Loucy (cell line): ENCODE results near the gene LUC7L3.

Experiments used
- H2AFZ ChIP-seq: fragments of 200-600 bp; sonication (generic); 2 replicates; pipeline ENCODE4 v1.6.0; 2016; ENCODE audit warnings: antibody characterized with exemption, mild to moderate bottlenecking, low read length, moderate library complexity
- H3F3A ChIP-seq: fragments of 200-600 bp; 2 replicates; pipeline ENCODE4 v1.6.0; 2016; ENCODE audit warnings: antibody characterized with exemption, low read depth, mild to moderate bottlenecking
- H3K27me3 ChIP-seq: fragments of 200-600 bp; sonication (generic); 2 replicates; pipeline ENCODE4 v1.6.1; 2014; ENCODE audit warnings: low read length, mild to moderate bottlenecking; ENCODE audit not compliant: insufficient read depth, poor library complexity, severe bottlenecking
- H3K36me3 ChIP-seq: fragments of 200-600 bp; sonication (generic); 2 replicates; pipeline ENCODE4 v1.6.1; 2016; ENCODE audit warnings: low read length; ENCODE audit not compliant: insufficient read depth
- H3K4me1 ChIP-seq: fragments of 200-600 bp; sonication (generic); 2 replicates; pipeline ENCODE4 v1.5.1; 2014; ENCODE audit warnings: low read length, mild to moderate bottlenecking; ENCODE audit not compliant: insufficient read depth, poor library complexity, severe bottlenecking
- H3K4me2 ChIP-seq: fragments of 200-600 bp; sonication (generic); 2 replicates; pipeline ENCODE4 v1.6.0; 2014; ENCODE audit warnings: antibody characterized with exemption, low read length, low read depth, mild to moderate bottlenecking; ENCODE audit not compliant: poor library complexity, severe bottlenecking
- H3K4me3 ChIP-seq: fragments of 200-600 bp; sonication (generic); 2 replicates; pipeline ENCODE4 v1.5.1; 2014; ENCODE audit warnings: low read length, mild to moderate bottlenecking, mixed read lengths; ENCODE audit not compliant: poor library complexity, severe bottlenecking
- H3K79me2 ChIP-seq: fragments of 200-600 bp; sonication (generic); 2 replicates; pipeline ENCODE4 v1.6.1; 2014; ENCODE audit warnings: low read length; ENCODE audit not compliant: insufficient read depth
- H3K9ac ChIP-seq: fragments of 200-600 bp; sonication (generic); 2 replicates; pipeline ENCODE4 v1.6.0; 2014; ENCODE audit warnings: mild to moderate bottlenecking, low read depth, low read length, moderate library complexity; ENCODE audit not compliant: poor library complexity, severe bottlenecking
- H3K9me2 ChIP-seq: fragments of 200-600 bp; sonication (generic); replicated peaks from 2 replicates; pipeline ENCODE4 v1.6.1; 2016; ENCODE audit warnings: low read depth, low read length, mixed read lengths
- H3K9me3 ChIP-seq: fragments of 200-600 bp; sonication (generic); 2 replicates; pipeline ENCODE4 v1.6.1; 2014; ENCODE audit warnings: mild to moderate bottlenecking, antibody characterized with exemption, low read length, low read depth; ENCODE audit not compliant: insufficient read depth
- H4K20me1 ChIP-seq: fragments of 200-600 bp; sonication (generic); 2 replicates; pipeline ENCODE4 v1.6.0; 2014; ENCODE audit warnings: antibody characterized with exemption, low read length, mild to moderate bottlenecking; ENCODE audit not compliant: insufficient read depth, poor library complexity, severe bottlenecking
- CTCF ChIP-seq: fragments of 200-600 bp; sonication (generic); conservative IDR thresholded peaks from 2 replicates; pipeline ENCODE4 v1.5.1; 2014; ENCODE audit warnings: mild to moderate bottlenecking, antibody characterized with exemption, low read length
- EZH2phosphoT487 ChIP-seq: fragments of 200-600 bp; IDR thresholded peaks from 2 replicates; pipeline ENCODE4 v1.6.1; 2018; ENCODE audit warnings: antibody characterized with exemption, mild to moderate bottlenecking, moderate library complexity, borderline replicate concordance

The LUC7L3 gene

GRCh38 chr17:50768346-50768761 lies 49.0 kb downstream of the LUC7L3 start:
- Histone ChIP-seq H3K79me2 (no peaks in the 10 kb centered on the region), H3K36me3 (no peaks in the 10 kb centered on the region), H3F3A (no peaks in the 10 kb centered on the region), H3K9me2 (no peaks in the 10 kb centered on the region), H3K27me3 (no peaks in the 10 kb centered on the region), H3K4me1 (no peaks in the 10 kb centered on the region), H4K20me1 (no peaks in the 10 kb centered on the region), H3K9ac (no peak overlapping the region), H3K9me3 (no peaks in the 10 kb centered on the region), H2AFZ (no peak overlapping the region), H3K4me2 (no peak overlapping the region), H3K4me3 (no peak overlapping the region)
- TF ChIP-seq EZH2phosphoT487 (no peak), CTCF (no peak)

DNA sequence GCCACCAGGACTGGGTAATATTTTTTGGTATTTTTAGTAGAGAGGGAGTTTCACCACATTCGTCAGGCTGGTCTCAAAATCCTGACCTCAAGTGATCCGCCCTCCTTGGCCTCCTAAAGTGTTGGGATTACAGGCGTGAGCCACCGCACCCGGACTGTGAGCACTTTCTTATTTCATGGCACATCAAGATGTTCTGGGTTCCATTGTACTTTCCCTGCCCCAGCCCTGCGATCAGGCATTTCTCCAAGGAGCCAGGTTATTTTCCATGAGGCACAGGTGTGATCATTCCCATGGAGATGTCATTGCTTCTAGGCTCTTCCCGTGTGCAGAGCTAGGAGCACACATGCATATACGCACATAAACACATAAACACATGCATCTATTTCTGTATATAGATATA lies 50.5 kb downstream of the LUC7L3 start:
- H3K4me3 ChIP-seq = no peak overlapping the region
- no peaks in the 10 kb centered on the region for H3K27me3 ChIP-seq
- TF ChIP-seq EZH2phosphoT487 (no peak), CTCF (no peak)
- no peak overlapping the region for H3K4me2 ChIP-seq
- H3K9ac ChIP-seq = no peak overlapping the region
- H3K9me2 ChIP-seq = no peaks in the 10 kb centered on the region
- H3K4me1 ChIP-seq = no peaks in the 10 kb centered on the region
- no peak overlapping the region for H2AFZ ChIP-seq
- no peaks in the 10 kb centered on the region for H4K20me1 ChIP-seq
- H3F3A ChIP-seq = no peaks in the 10 kb centered on the region
- no peaks in the 10 kb centered on the region for H3K36me3 ChIP-seq
- no peaks in the 10 kb centered on the region for H3K9me3 ChIP-seq
- no peaks in the 10 kb centered on the region for H3K79me2 ChIP-seq

- no peaks in the 10 kb centered on the region for H3F3A ChIP-seq
- no peak overlapping the region for H3K4me2 ChIP-seq
- no peaks in the 10 kb centered on the region for H3K27me3 ChIP-seq
- no peaks in the 10 kb centered on the region for H3K79me2 ChIP-seq
- no peak overlapping the region for H2AFZ ChIP-seq
- H3K4me1 ChIP-seq = no peaks in the 10 kb centered on the region
- no peaks in the 10 kb centered on the region for H3K9me2 ChIP-seq
- no peaks in the 10 kb centered on the region for H4K20me1 ChIP-seq
- H3K4me3 ChIP-seq = no peak overlapping the region
- H3K9me3 ChIP-seq = no peaks in the 10 kb centered on the region
- no peak overlapping the region for H3K9ac ChIP-seq
- no peaks in the 10 kb centered on the region for H3K36me3 ChIP-seq
- TF ChIP-seq CTCF = no peak
- TF ChIP-seq EZH2phosphoT487 = no peak
These were observed 50.9 kb downstream of the LUC7L3 start for GRCh38 chr17:50770346-50770745.
